HepG2 (cell line): ENCODE results near the gene SECTM1. TPM values are rescaled to one million over a fixed set of nuclear protein-coding genes. Genes with fewer than 3 reads are reported as not detected.

ENCODE experiments used
- AHDC1 ChIP-seq: sonication (generic); formaldehyde crosslinking; IDR thresholded peaks from 2 replicates; pipeline ENCODE4 v1.5.1; 2020; ENCODE audit warnings: mild to moderate bottlenecking, missing genetic modification reagents, borderline replicate concordance
- GMEB2 ChIP-seq: IDR thresholded peaks from 2 replicates; pipeline ENCODE4 v1.6.1; 2016; ENCODE audit warnings: missing biosample characterization, missing genetic modification reagents, low read depth
- HMG20B ChIP-seq: conservative IDR thresholded peaks from 2 replicates; pipeline ENCODE4 v1.6.1; 2016; ENCODE audit warnings: missing genetic modification reagents, missing compliant biosample characterization
- NR2F6 ChIP-seq, 2 experiments: IDR thresholded peaks; 2 replicates each; pipeline ENCODE4 v1.6.1; 2016; ENCODE audit warnings: antibody characterized with exemption in 1 of 2, mild to moderate bottlenecking in 1 of 2
- NRL ChIP-seq: sonication (generic); formaldehyde crosslinking; IDR thresholded peaks from 2 replicates; pipeline ENCODE4 v1.5.0; 2020; ENCODE audit warnings: missing genetic modification reagents, mild to moderate bottlenecking, moderate library complexity, borderline replicate concordance
- POGZ ChIP-seq: sonication (generic); formaldehyde crosslinking; IDR thresholded peaks from 2 replicates; pipeline ENCODE4 v1.4.0; 2020; ENCODE audit warnings: mild to moderate bottlenecking, missing genetic modification reagents
- PRPF4 ChIP-seq: fragments of 200-400 bp; formaldehyde crosslinking; IDR thresholded peaks from 2 replicates; pipeline ENCODE4 v1.6.1; 2016; ENCODE audit warnings: low read length, low read depth; ENCODE audit not compliant: poor library complexity, severe bottlenecking
- ZFP1 ChIP-seq: IDR thresholded peaks from 2 replicates; pipeline ENCODE4 v1.6.1; 2016
- ZFP36L1 ChIP-seq: sonication (generic); formaldehyde crosslinking; IDR thresholded peaks from 2 replicates; pipeline ENCODE4 v1.8.0; 2022; ENCODE audit warnings: mild to moderate bottlenecking, missing genetic modification reagents, moderate library complexity
- ZNF670 ChIP-seq: sonication (generic); formaldehyde crosslinking; IDR thresholded peaks from 2 replicates; pipeline ENCODE4 v1.8.0; 2022; ENCODE audit warnings: mild to moderate bottlenecking, missing genetic modification reagents, borderline replicate concordance
- ZNF816 ChIP-seq: sonication (generic); formaldehyde crosslinking; IDR thresholded peaks from 2 replicates; pipeline ENCODE4 v1.8.0; 2022; ENCODE audit warnings: missing genetic modification reagents, mild to moderate bottlenecking, borderline replicate concordance
- ZNF841 ChIP-seq: sonication (generic); formaldehyde crosslinking; IDR thresholded peaks from 2 replicates; pipeline ENCODE4 v1.8.1; 2023; ENCODE audit warnings: missing genetic modification reagents, borderline replicate concordance
- polyA plus RNA-seq, 8 experiments: library from polyadenylated mRNA; depleted of rRNA in 3 of 8; stranded (reverse) in 7 of 8; unstranded in 1 of 8; fragments of >200 nt; fragmentation: Illumina TruSeq in 4 of 8; extraction: Trizol in 4 of 8; gene quantifications; 2 replicates each; pipeline versions ENCODE4 v1.2.1 to v1.2.3, GENCODE V29; 2011 to 2016; ENCODE audit warnings: low read depth in 4 of 8, missing spikeins in 1 of 8, mixed read lengths in 1 of 8; ENCODE audit not compliant: insufficient read depth in 1 of 8
- total RNA-seq, 5 experiments: library from RNA; depleted of rRNA; stranded (reverse); fragments of >200 nt; fragmentation: Illumina TruSeq; extraction: Trizol; gene quantifications; 2 replicates each; pipeline ENCODE4 v1.2.3, GENCODE V29; 2016; ENCODE audit warnings: low read depth in 1 of 5
- TF ChIP-seq, protein P1 (sequence below): sonication (generic); formaldehyde crosslinking; IDR thresholded peaks from 2 replicates; pipeline ENCODE4 v1.5.0; 2020; ENCODE audit warnings: mild to moderate bottlenecking, missing genetic modification reagents, borderline replicate concordance

The SECTM1 gene
- total and polyA plus RNA-seq, 2 of the 13 experiments (the other 11 are each of a cell fraction or from before 2014, with no cell fraction given): 3.5 to 5.3 TPM

DNA sequence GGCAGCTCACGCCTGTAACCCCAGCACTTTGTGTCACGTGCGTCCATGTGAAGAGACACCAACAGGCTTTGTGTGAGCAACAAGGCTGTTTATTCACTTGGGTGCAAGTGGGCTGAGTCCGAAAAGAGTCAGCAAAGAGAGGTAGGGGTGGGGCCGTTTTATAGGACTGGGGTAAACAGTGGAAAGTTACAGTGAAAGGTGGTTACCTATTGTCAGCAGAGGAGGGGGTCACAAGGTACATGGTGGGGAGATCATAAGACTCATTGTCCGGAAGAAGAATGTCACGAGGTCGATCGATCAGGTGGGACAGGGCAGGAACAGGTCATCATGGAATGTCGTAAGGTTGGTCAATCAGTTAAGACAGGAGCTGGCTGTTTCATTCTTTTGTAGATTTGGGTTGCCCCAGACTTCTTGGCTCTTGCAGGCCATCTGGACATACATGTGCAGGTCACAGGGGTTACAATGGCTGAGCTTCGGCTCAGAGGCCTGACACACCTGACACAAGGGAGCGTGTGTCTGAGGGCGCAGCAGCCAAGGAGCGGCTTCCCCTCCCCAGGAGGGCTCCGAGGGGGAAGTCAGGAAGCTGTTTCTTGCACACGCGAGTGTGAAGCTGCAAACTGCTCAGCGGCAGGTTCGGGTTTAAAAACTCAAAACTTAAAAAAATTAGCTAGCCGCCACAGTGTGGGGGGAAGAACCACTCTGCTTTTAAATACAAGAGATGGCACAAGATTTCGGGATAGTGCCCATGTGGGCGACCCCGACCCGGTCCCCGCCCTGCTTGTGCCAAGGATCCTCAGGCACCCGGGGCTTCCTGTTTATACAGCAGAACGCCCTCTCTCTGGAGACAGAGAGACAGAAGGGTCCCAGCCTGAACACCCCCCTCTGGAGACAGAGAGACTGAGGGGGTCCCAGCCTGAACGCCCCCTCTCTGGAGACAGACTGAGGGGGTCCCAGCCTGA is 13.1 kb upstream of the SECTM1 start (continued):
- TF ChIP-seq AHDC1 (peak; percentile 77; the same call in 1 of the 2 replicates), NR2F6 (IDR thresholded peaks at IDR 0.05) (peak; percentile 99), NR2F6 (CRISPR knock-in tag; IDR thresholded peaks at IDR 0.05) (peak; percentile 100), PRPF4 (no peak), ZNF670 (CRISPR knock-in tag) (no peak; the same call in 1 of the 2 replicates), ZFP36L1 (peak; percentile 93; the same call in 1 of the 2 replicates), ZNF816 (CRISPR knock-in tag) (peak; percentile 8), HMG20B (CRISPR knock-in tag) (peak; percentile 79), GMEB2 (no peak), POGZ (peak; percentile 75), ZNF841 (CRISPR knock-in tag) (no peak), ZFP1 (CRISPR knock-in tag) (peak; percentile 98), NRL (CRISPR knock-in tag) (no peak; the same call in 1 of the 2 replicates)
- TF ChIP-seq, protein P1, sequence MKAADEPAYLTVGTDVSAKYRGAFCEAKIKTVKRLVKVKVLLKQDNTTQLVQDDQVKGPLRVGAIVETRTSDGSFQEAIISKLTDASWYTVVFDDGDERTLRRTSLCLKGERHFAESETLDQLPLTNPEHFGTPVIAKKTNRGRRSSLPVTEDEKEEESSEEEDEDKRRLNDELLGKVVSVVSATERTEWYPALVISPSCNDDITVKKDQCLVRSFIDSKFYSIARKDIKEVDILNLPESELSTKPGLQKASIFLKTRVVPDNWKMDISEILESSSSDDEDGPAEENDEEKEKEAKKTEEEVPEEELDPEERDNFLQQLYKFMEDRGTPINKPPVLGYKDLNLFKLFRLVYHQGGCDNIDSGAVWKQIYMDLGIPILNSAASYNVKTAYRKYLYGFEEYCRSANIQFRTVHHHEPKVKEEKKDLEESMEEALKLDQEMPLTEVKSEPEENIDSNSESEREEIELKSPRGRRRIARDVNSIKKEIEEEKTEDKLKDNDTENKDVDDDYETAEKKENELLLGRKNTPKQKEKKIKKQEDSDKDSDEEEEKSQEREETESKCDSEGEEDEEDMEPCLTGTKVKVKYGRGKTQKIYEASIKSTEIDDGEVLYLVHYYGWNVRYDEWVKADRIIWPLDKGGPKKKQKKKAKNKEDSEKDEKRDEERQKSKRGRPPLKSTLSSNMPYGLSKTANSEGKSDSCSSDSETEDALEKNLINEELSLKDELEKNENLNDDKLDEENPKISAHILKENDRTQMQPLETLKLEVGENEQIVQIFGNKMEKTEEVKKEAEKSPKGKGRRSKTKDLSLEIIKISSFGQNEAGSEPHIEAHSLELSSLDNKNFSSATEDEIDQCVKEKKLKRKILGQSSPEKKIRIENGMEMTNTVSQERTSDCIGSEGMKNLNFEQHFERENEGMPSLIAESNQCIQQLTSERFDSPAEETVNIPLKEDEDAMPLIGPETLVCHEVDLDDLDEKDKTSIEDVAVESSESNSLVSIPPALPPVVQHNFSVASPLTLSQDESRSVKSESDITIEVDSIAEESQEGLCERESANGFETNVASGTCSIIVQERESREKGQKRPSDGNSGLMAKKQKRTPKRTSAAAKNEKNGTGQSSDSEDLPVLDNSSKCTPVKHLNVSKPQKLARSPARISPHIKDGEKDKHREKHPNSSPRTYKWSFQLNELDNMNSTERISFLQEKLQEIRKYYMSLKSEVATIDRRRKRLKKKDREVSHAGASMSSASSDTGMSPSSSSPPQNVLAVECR (CRISPR knock-in tag): peak; percentile 86
